MCF 10A (cell line): ENCODE results near the gene NMS. TPM values are rescaled to one million over a fixed set of nuclear protein-coding genes. Genes with fewer than 3 reads are reported as not detected.

ENCODE experiments used
- Bru-seq: library from RNA; stranded (reverse); fragments of 400-500 nt; gene quantifications from one replicate; lab custom pipeline; 2021; lab: Mats Ljungman, UMichigan
- BruChase-seq, 2 experiments: library from RNA; stranded (reverse); fragments of 400-500 nt; gene quantifications; one replicate each; lab custom pipeline; 2021; lab: Mats Ljungman, UMichigan
- BruUV-seq: library from RNA; stranded (reverse); fragments of 400-500 nt; replicated peaks from 2 replicates; lab custom pipeline; 2021; lab: Mats Ljungman, UMichigan
- CTCF ChIA-PET: fragments of 300-600 bp; sonication (Branson Sonifier 250); formaldehyde crosslinking; extraction: SDS; loops from one replicate; lab custom pipeline; 2021; ENCODE audit warnings: antibody characterized with exemption, inconsistent platforms; lab: Yijun Ruan, JAX
- POLR2A ChIA-PET: fragments of 300-600, 350-650 bp; sonication (Branson Sonifier 250); formaldehyde crosslinking; extraction: SDS; loops from one replicate; lab custom pipeline; 2020; ENCODE audit warnings: antibody characterized with exemption, inconsistent platforms; lab: Yijun Ruan, JAX
- DNase-seq: peaks from one replicate; pipeline ENCODE4 v3.0.0-alpha.2; 2018; ENCODE audit not compliant: unreplicated experiment
- H3K27ac Mint-ChIP-seq: one replicate; pipeline ENCODE4 v1.8.0; 2022; ENCODE audit warnings: mild to moderate bottlenecking, low read depth, mixed read lengths; ENCODE audit not compliant: unreplicated experiment
- H3K27me3 Mint-ChIP-seq: one replicate; pipeline ENCODE4 v1.8.0; 2022; ENCODE audit warnings: mixed read lengths; ENCODE audit not compliant: insufficient read depth, unreplicated experiment
- H3K36me3 Mint-ChIP-seq: one replicate; pipeline ENCODE4 v1.8.0; 2022; ENCODE audit warnings: mild to moderate bottlenecking, moderate library complexity, mixed read lengths; ENCODE audit not compliant: insufficient read depth, unreplicated experiment
- H3K4me1 Mint-ChIP-seq: one replicate; pipeline ENCODE4 v1.8.0; 2022; ENCODE audit warnings: mixed read lengths; ENCODE audit not compliant: insufficient read depth, unreplicated experiment
- H3K4me3 Mint-ChIP-seq: one replicate; pipeline ENCODE4 v1.8.0; 2022; ENCODE audit warnings: mild to moderate bottlenecking, moderate library complexity, mixed read lengths; ENCODE audit not compliant: unreplicated experiment
- H3K9me3 Mint-ChIP-seq: one replicate; pipeline ENCODE4 v1.8.0; 2022; ENCODE audit warnings: mixed read lengths; ENCODE audit not compliant: unreplicated experiment
- CTCF ChIP-seq: fragments of 200-600 bp; IDR thresholded peaks from one replicate; pipeline ENCODE4 v1.8.0; 2022; ENCODE audit warnings: antibody characterized with exemption, mild to moderate bottlenecking; ENCODE audit not compliant: unreplicated experiment
- intact Hi-C: fragments of 100-400 bp; cut with micrococcal nuclease; formaldehyde crosslinking; loops from 2 replicates; pipeline ENCODE4 v1.14.1; 2022
- long read RNA-seq: library from polyadenylated mRNA; stranded (forward); transcript quantifications from one replicate; pipeline ENCODE4 v2.0.0, GENCODE V29; 2022
- total RNA-seq: library from RNA; stranded (reverse); gene quantifications from 2 replicates; pipeline ENCODE4 v1.2.3, GENCODE V29; 2022

NMS gene, protein sequence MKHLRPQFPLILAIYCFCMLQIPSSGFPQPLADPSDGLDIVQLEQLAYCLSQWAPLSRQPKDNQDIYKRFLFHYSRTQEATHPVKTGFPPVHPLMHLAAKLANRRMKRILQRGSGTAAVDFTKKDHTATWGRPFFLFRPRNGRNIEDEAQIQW
- not detected in 2 replicates for total RNA-seq
- not detected for Bru-seq, nascent RNA
- not detected for BruChase-seq, experiment 1, labeled RNA remaining after a 6-hour chase
- not detected for BruChase-seq, experiment 2, labeled RNA remaining after a 2-hour chase
- long read RNA-seq, result 0 reads

DNA sequence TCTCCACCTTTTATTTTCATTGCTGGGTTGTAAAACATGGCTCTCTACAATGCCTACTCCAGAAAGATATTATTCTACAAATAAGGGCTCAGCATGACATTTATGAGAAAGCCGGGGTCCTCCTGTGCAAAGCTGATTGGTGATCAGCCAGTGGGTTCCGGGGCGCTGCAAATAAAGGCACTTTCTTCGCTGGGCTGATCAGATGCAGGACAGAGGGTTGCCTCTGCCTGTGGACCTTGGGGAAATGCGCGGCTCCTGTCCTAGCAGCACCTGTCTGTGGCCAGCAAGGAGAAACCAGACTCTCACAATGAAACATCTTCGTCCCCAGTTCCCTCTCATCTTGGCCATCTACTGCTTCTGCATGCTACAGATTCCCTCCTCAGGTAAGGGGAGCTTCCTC lies at the start of gene NMS:
Gene NMS, plus strand, starts transcription at position 301 of the 400 bp plus-strand sequence. Its CDS starts 7 bp downstream, at position 308.
- CTCF ChIA-PET, result no interaction called here
- Mint-ChIP-seq H3K4me1 (no peaks in the 10 kb centered on the region), H3K27ac (no peak within 1 kb of the TSS), H3K36me3 (no peaks in the 10 kb centered on the region), H3K4me3 (no peak within 1 kb of the TSS), H3K27me3 (peaks cover 72% of the 10 kb centered on the region), H3K9me3 (no peaks in the 10 kb centered on the region)
- no peak for TF ChIP-seq CTCF
- DNase-seq, result no peak
- BruUV-seq, result no TSS peak
- intact Hi-C loops, result no loop called here
- POLR2A ChIA-PET, result no interaction called here

GRCh38 chr2:100422320-100423055 lies 47.8 kb upstream of the NMS start:
- Mint-ChIP-seq H3K27ac (no peak overlapping the region), H3K4me1 (peaks cover 6% of the 10 kb centered on the region), H3K4me3 (no peak overlapping the region), H3K9me3 (no peaks in the 10 kb centered on the region), H3K27me3 (peaks cover 29% of the 10 kb centered on the region), H3K36me3 (no peaks in the 10 kb centered on the region)
- intact Hi-C loops, result loop anchor here (10.0 kb wide), 1 partner anchor 142 kb away; the partner anchor contains the start of gene PDCL3
- no TSS peak for BruUV-seq
- POLR2A ChIA-PET, result no interaction called here
- peak; percentile 51 for DNase-seq
- peak; percentile 23 for TF ChIP-seq CTCF
- CTCF ChIA-PET, result interaction anchor here (0.6 to 1.2 kb wide), 7 partner anchors 10 to 299 kb away, joined by 3 to 7 read pairs (median 3); no protein-coding TSS in a partner anchor

DNA sequence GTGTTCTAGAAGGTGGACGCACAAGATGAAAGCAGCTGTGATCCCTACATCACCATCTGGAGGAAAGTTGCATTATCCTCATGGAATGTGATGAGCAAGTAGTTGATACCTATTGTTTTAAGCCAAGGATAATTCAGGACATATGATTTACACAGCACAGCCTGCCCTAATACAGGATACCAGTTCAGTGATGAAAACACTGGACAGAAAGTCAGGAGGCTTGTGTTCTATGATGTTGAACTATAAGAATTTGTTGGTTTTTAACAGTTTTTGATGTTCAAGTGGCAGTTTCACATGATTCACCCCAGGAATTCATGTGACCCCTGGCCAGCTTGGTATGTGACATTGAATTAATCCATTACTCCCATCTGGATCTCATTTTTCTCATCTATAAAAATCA lies 46.7 kb upstream of the NMS start:
- ChIA-PET CTCF (no interaction called here), POLR2A (no interaction called here)
- no peaks in the 10 kb centered on the region for H3K36me3 Mint-ChIP-seq
- no peak for DNase-seq
- intact Hi-C loops, result loop anchor here (10.0 kb wide), 1 partner anchor 141 kb away; the partner anchor contains the start of gene PDCL3
- peaks cover 33% of the 10 kb centered on the region for H3K27me3 Mint-ChIP-seq
- no TSS peak for BruUV-seq
- H3K9me3 Mint-ChIP-seq, result no peaks in the 10 kb centered on the region
- H3K4me3 Mint-ChIP-seq, result no peak overlapping the region
- H3K4me1 Mint-ChIP-seq, result peaks cover 6% of the 10 kb centered on the region
- H3K27ac Mint-ChIP-seq, result no peak overlapping the region
- TF ChIP-seq CTCF, result no peak

DNA sequence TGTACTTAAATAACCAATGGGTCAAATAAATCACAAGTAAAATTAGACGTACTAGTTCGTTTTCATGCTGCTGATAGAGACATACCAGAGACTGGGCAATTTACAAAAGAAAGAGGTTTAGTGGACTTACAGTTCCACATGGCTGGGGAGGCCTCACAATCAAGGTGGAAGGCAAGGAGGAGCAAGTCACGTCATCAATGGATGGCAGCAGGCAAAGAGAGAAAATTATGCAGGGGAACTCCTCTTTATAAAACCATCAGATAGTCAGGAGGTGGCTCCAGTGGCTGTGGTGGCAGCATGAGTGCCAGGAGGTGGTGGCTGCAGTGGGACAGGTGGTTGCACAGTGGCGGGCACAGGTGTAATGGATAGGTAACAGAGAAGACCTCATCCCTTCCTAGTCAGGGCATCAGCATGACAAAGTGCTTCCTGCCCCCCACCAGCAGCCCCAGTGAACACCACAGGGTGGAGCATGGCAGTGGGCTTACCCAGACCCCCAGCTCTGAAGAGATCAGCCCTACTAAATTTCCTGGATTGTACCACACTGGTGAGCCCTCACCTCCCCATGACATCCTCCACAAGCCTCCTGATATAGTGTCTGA lies 45.9 kb upstream of the NMS start:
- Mint-ChIP-seq H3K9me3 (no peaks in the 10 kb centered on the region), H3K27me3 (peaks cover 41% of the 10 kb centered on the region), H3K36me3 (no peaks in the 10 kb centered on the region), H3K27ac (no peak overlapping the region), H3K4me3 (no peak overlapping the region), H3K4me1 (peaks cover 6% of the 10 kb centered on the region)
- DNase-seq, result no peak
- intact Hi-C loops, result loop anchor here (10.0 kb wide), 1 partner anchor 140 kb away; the partner anchor contains the start of gene PDCL3
- TF ChIP-seq CTCF, result no peak
- BruUV-seq, result no TSS peak
- ChIA-PET CTCF (interaction anchor here (0.8 kb wide), 1 partner anchor 9 kb away, joined by 4 read pairs; no protein-coding TSS in a partner anchor), POLR2A (no interaction called here)
